ENCODE measurements around the gene DUSP14. TPM values are rescaled to one million over a fixed set of nuclear protein-coding genes. Genes with fewer than 3 reads are reported as not detected.
A peak's percentile ranks its signal among the peaks of the same experiment; 100 is the strongest.

Gene DUSP14
- total and polyA plus RNA-seq, 2 of the 13 experiments (the other 11 are each of a cell fraction or from before 2014, with no cell fraction given) = 33.5 to 39.8 TPM

DNA sequence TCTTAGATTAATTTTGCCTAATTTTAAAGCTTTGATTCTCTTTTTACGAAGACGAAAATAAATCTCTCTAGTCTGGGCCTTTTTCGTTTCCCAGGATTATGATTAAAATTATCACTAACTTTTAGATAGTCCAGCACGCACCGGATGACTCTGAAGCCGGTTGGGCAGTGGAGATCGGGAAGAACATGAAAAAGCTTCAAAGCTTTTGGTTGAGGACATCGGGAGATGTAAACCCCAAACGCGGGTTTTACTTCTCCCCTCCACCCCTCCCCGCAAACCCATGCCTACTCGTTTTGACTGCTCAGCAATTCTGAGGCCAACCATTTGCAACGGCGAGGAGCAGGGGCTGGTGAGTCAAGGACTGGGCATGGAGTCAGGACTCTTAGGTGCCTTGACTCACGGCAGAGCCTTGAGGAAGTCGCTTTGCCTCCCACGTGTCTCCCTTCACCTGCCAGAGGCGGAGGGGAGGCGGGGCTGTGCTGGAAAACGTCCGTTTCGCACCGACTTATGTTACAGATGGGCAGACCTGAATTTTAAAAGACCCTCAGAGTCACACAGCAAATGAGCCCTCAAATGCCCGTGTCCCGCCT is 989 bp upstream of the DUSP14 start (continued):
- TF ChIP-seq SALL2 (CRISPR knock-in tag; IDR thresholded peaks at IDR 0.05) (0 out of 2 replicates have a peak, but pooled peaks have one; percentile 32), ZNF414 (CRISPR knock-in tag; IDR thresholded peaks at IDR 0.05) (no peak), RBAK (CRISPR knock-in tag; IDR thresholded peaks at IDR 0.05) (no peak), SALL1 (CRISPR knock-in tag; IDR thresholded peaks at IDR 0.05) (no peak; the same call in none of the 2 replicates), ZNF343 (CRISPR knock-in tag; IDR thresholded peaks at IDR 0.05) (no peak; the same call in 1 of the 2 replicates), ZNF567 (CRISPR knock-in tag; IDR thresholded peaks at IDR 0.05; ENCODE audit: borderline replicate concordance) (0 out of 2 replicates have a peak, but pooled peaks have one; percentile 62), HOXA7 (CRISPR knock-in tag; IDR thresholded peaks at IDR 0.05) (no peak), PCBP1 (IDR thresholded peaks at IDR 0.05; ENCODE audit: borderline replicate concordance, low read depth, low read length) (no peak), MYC (CRISPR knock-in tag; IDR thresholded peaks at IDR 0.05; ENCODE audit: borderline replicate concordance) (peak; percentile 71), HOXA3 (CRISPR knock-in tag; IDR thresholded peaks at IDR 0.05) (0 out of 2 replicates have a peak, but pooled peaks have one; percentile 5), MAX (IDR thresholded peaks at IDR 0.05) (peak; percentile 73), ZNF350 (CRISPR knock-in tag; IDR thresholded peaks at IDR 0.05; ENCODE audit: borderline replicate concordance, low read depth) (peak; percentile 40; the same call in 1 of the 2 replicates), ZNF235 (CRISPR knock-in tag; IDR thresholded peaks at IDR 0.05; ENCODE audit: borderline replicate concordance) (0 out of 2 replicates have a peak, but pooled peaks have one; percentile 83), ZBTB20 (CRISPR knock-in tag; IDR thresholded peaks at IDR 0.05; ENCODE audit: borderline replicate concordance, low read depth) (0 out of 2 replicates have a peak, but pooled peaks have one; percentile 29), ZNF20 (CRISPR knock-in tag; IDR thresholded peaks at IDR 0.05) (peak; percentile 45; the same call in 1 of the 2 replicates), NBN (conservative IDR thresholded peaks at IDR 0.05) (no peak), ZC3H4 (CRISPR knock-in tag; IDR thresholded peaks at IDR 0.05; ENCODE audit: borderline replicate concordance) (peak; percentile 90; the same call in 1 of the 2 replicates), FOXP4 (CRISPR knock-in tag; IDR thresholded peaks at IDR 0.05) (no peak; the same call in 1 of the 2 replicates), IRF1 (CRISPR knock-in tag; IDR thresholded peaks at IDR 0.05; ENCODE audit: low read depth) (no peak), MAZ (IDR thresholded peaks at IDR 0.05; ENCODE audit: borderline replicate concordance, low read depth, low read length) (peak; percentile 17; the same call in 1 of the 2 replicates), MAZ (CRISPR knock-in tag; IDR thresholded peaks at IDR 0.05; ENCODE audit: low read depth) (no peak), GZF1 (CRISPR knock-in tag; IDR thresholded peaks at IDR 0.05) (peak; percentile 62; the same call in 1 of the 2 replicates), NFKBIZ (CRISPR knock-in tag; IDR thresholded peaks at IDR 0.05) (no peak)
- TF ChIP-seq, protein P1, sequence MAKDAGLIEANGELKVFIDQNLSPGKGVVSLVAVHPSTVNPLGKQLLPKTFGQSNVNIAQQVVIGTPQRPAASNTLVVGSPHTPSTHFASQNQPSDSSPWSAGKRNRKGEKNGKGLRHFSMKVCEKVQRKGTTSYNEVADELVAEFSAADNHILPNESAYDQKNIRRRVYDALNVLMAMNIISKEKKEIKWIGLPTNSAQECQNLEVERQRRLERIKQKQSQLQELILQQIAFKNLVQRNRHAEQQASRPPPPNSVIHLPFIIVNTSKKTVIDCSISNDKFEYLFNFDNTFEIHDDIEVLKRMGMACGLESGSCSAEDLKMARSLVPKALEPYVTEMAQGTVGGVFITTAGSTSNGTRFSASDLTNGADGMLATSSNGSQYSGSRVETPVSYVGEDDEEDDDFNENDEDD (CRISPR knock-in tag; IDR thresholded peaks at IDR 0.05; ENCODE audit: borderline replicate concordance) = peak; percentile 48; the same call in 1 of the 2 replicates
- TF ChIP-seq, protein P2, sequence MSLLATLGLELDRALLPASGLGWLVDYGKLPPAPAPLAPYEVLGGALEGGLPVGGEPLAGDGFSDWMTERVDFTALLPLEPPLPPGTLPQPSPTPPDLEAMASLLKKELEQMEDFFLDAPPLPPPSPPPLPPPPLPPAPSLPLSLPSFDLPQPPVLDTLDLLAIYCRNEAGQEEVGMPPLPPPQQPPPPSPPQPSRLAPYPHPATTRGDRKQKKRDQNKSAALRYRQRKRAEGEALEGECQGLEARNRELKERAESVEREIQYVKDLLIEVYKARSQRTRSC (CRISPR knock-in tag; IDR thresholded peaks at IDR 0.05; ENCODE audit: low read depth) = no peak

All from HepG2 (cell line).